ENCODE results near the gene COL27A1.

COL27A1 gene

GRCh38 chr9:114294664-114295063 lies 139.3 kb downstream of the COL27A1 start:
- DNase-seq (ENCODE audit: low read depth, low spot score), result no peak
- TF ChIP-seq CTCF (IDR thresholded peaks at IDR 0.05; ENCODE audit: low read depth, low read length), result no peak
- in situ Hi-C loops (cut with HindIII; ENCODE audit: low sequenced_read_pairs), result no loop called here
- no peak overlapping the region for H3K4me3 ChIP-seq (ENCODE audit: low read depth, low read length)

GRCh38 chr9:114296338-114296737 lies 141.0 kb downstream of the COL27A1 start:
- TF ChIP-seq CTCF (IDR thresholded peaks at IDR 0.05; ENCODE audit: low read depth, low read length), result no peak
- no peak overlapping the region for H3K4me3 ChIP-seq (ENCODE audit: low read depth, low read length)
- DNase-seq (ENCODE audit: low read depth, low spot score), result no peak
- in situ Hi-C loops (cut with HindIII; ENCODE audit: low sequenced_read_pairs), result no loop called here

GRCh38 chr9:114299286-114300152 lies 144.2 kb downstream of the COL27A1 start:
- in situ Hi-C loops (cut with HindIII; ENCODE audit: low sequenced_read_pairs), result no loop called here
- no peak for TF ChIP-seq CTCF (IDR thresholded peaks at IDR 0.05; ENCODE audit: low read depth, low read length)
- H3K4me3 ChIP-seq (ENCODE audit: low read depth, low read length), result no peak overlapping the region
- no peak for DNase-seq (ENCODE audit: low read depth, low spot score)

- TF ChIP-seq CTCF (IDR thresholded peaks at IDR 0.05; ENCODE audit: low read depth, low read length), result no peak
- in situ Hi-C loops (cut with HindIII; ENCODE audit: low sequenced_read_pairs), result no loop called here
- DNase-seq (ENCODE audit: low read depth, low spot score), result no peak
- H3K4me3 ChIP-seq (ENCODE audit: low read depth, low read length), result no peak overlapping the region
These were observed 145.0 kb downstream of the COL27A1 start for GRCh38 chr9:114300153-114300845.

- no peak for DNase-seq (ENCODE audit: low read depth, low spot score)
- in situ Hi-C loops (cut with HindIII; ENCODE audit: low sequenced_read_pairs), result no loop called here
- no peak for TF ChIP-seq CTCF (IDR thresholded peaks at IDR 0.05; ENCODE audit: low read depth, low read length)
- no peak overlapping the region for H3K4me3 ChIP-seq (ENCODE audit: low read depth, low read length)
These were observed 145.8 kb downstream of the COL27A1 start for GRCh38 chr9:114300846-114301797.

Data from astrocyte of the spinal cord (primary cell).